Omental fat pad (tissue), 4 donors: ENCODE results near the gene AMIGO3. TPM values are rescaled to one million over a fixed set of nuclear protein-coding genes. Genes with fewer than 3 reads are reported as not detected.

ENCODE experiments used
- ATAC-seq: fragments of 150-250 bp; one replicate; pipeline ENCODE4 v1.9.1; 2016; ENCODE audit warnings: mild to moderate bottlenecking, moderate library complexity; ENCODE audit not compliant: low FRiP score
- DNase-seq: peaks from one replicate; pipeline ENCODE4 v3.0.0-alpha.2; 2019; ENCODE audit warnings: low spot score
- total RNA-seq, 4 donors: library from RNA; depleted of rRNA; stranded (reverse); fragments of >200 nt; gene quantifications; one replicate each; pipeline ENCODE4 v1.1.0, GENCODE V29; 2016
- TF ChIP-seq, protein P1 (sequence below), 3 donors: fragments of 450-650 bp; IDR thresholded peaks; one replicate each; pipeline ENCODE4 v1.5.1; 2016 to 2017; ENCODE audit warnings: antibody characterized with exemption in 3 of 3, mild to moderate bottlenecking in 3 of 3, moderate library complexity in 2 of 3

AMIGO3 gene
- total RNA-seq, 4 donors from 2014 or later, result 0.82 to 2.9 (median 2.3) TPM

DNA sequence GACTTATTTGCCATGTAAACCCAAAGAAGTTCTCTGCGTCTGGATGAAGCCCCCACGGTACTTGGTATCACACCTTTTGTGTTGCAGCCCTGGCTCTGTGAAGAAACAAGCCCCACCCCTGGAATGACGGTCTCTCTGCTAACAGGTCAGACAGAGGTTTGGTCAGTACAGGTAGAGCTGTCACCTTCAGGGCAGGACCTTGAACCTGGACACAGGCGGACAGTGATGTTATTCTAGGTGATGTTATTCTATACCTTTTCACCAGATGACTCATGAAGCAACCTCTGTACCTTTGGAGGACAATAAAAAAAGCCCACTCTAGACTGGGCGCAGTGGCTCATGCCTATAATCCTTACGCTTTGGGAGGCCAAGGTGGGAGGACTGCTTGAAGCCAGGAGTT is 15.3 kb upstream of the AMIGO3 start:
- no peak for DNase-seq
- TF ChIP-seq, protein P1, sequence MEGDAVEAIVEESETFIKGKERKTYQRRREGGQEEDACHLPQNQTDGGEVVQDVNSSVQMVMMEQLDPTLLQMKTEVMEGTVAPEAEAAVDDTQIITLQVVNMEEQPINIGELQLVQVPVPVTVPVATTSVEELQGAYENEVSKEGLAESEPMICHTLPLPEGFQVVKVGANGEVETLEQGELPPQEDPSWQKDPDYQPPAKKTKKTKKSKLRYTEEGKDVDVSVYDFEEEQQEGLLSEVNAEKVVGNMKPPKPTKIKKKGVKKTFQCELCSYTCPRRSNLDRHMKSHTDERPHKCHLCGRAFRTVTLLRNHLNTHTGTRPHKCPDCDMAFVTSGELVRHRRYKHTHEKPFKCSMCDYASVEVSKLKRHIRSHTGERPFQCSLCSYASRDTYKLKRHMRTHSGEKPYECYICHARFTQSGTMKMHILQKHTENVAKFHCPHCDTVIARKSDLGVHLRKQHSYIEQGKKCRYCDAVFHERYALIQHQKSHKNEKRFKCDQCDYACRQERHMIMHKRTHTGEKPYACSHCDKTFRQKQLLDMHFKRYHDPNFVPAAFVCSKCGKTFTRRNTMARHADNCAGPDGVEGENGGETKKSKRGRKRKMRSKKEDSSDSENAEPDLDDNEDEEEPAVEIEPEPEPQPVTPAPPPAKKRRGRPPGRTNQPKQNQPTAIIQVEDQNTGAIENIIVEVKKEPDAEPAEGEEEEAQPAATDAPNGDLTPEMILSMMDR (IDR thresholded peaks at IDR 0.05), result no peak
- no peak for ATAC-seq

DNA sequence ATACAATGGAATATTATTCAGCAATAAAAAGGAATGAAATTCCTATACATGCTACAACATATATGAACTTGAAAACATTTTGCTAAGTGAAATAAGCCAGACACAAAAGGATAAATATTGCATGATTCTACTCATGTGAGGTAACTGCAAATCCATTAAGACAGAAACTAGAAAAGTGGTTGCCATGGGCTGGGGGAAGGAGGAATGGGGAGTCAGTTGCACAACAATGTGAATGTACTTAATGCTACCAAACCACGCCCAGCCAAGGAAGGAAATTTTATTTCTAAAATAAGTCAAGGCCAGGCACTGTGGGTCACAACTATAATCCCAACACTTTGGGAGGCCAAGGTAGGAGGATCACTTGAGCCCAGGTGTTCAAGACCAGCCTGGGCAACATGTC is 14.1 kb upstream of the AMIGO3 start:
- ATAC-seq (no peak), DNase-seq (no peak)
- TF ChIP-seq, protein P1 (IDR thresholded peaks at IDR 0.05), result no peak

DNA sequence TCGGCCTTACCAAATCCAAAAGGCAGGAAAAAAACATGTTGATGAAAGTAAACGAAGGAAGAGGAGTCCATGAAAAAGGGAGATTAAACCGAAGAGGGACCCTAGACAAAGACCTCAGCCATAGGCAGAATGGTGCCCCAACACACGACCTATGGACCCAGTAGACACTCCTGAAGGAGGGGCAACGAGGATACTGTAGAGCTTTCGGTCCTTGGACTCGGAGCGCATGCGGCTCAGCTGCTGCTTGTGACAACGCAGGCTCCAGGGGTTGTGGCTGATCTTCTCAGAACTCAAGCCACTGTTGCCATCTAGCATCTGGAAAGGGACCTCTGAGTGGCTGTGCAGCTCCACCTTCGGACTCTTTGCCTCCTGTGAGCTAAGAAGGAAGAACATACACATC is 13.1 kb upstream of the AMIGO3 start:
- TF ChIP-seq, protein P1 (IDR thresholded peaks at IDR 0.05), result no peak
- DNase-seq (no peak), ATAC-seq (no peak)

DNA sequence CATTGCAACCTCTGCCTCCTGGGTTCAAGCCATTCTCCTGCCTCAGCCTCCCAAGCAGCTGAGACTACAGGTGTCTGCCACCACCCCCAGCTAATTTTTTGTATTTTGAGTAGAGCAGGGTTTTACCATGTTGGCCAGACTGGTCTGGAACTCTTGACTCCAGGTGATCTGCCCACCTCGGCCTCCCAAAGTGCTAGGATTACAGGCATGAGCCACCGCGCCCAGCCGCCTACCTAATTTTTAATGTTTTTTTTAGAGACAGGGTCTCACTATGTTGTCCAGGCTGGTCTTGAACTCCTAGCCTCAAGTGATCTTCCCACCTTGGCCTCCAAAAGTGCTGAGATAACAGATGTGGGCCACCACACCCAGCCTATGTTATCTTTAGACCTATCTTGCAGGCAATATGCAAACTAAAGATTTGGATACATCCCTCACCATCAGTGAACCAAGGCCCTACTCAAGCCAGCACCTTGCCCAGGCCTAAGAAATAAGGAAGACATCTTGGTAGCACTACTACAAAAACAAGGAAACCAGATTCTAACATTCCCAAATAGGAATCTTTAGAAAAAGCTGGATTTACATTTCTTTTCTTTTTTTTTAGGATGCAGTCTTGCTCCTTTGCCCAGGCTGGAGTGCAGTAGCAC is 10.6 kb upstream of the AMIGO3 start:
- ATAC-seq (no peak), DNase-seq (no peak)
- TF ChIP-seq, protein P1 (IDR thresholded peaks at IDR 0.05), result no peak

GRCh38 chr3:49727924-49728361 is 8.5 kb upstream of the AMIGO3 start:
- no peak for ATAC-seq
- TF ChIP-seq, protein P1 (IDR thresholded peaks at IDR 0.05), result no peak
- DNase-seq, result no peak

DNA sequence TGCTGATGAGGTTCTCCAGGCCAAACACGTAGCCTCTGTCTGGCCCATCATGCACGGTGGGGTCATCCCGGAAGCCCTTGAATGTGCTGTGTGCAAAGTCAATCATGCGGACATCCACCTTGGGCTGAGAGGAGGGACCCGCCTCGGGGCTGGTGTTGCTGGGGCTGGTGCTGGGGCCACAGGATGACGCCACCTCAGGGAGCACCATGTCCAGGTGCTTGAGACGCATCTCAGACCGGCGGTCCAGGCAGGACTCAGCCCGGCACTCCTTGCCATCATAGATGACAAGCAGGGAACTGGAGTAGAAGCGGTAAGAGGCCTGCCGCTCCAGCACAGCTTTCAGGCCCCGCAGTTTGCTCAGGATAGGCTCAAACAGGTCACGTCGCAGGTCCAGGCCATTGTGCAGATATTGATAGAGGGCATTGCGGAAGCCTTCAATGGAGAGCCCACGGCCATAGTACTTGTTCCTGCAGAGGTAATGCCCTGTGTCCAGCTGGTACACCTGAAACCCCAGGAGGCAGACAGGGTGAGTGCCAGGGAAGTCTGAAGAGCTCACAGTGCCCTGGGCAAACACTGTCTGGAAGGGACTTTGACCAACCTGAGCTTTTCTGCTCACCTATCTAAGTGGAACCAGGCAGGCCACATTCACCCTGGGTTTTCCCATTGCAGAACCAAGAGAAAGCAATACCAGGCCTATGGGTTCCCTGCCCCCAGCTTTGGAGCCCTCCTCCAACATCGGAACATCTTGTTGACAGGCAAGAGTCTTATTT is 7.9 kb upstream of the AMIGO3 start:
- ATAC-seq (no peak), DNase-seq (no peak)
- TF ChIP-seq, protein P1 (IDR thresholded peaks at IDR 0.05), result no peak
